NCI-H460 (cell line): ENCODE data around the gene NBPF10. TPM values are rescaled to one million over a fixed set of nuclear protein-coding genes. Genes with fewer than 3 reads are reported as not detected.
"Not testable (repeated sequence)": the region's sequence is repeated elsewhere in the genome, so short reads cannot be mapped to it uniquely, and the experiment has no call there.

ENCODE experiments used
- DNase-seq: peaks from one replicate; pipeline ENCODE4 v3.0.0-alpha.2; 2016; ENCODE audit warnings: low read depth; ENCODE audit errors: extremely low read depth
- polyA plus RNA-seq: library from polyadenylated mRNA; depleted of rRNA; stranded (reverse); fragments of >200 nt; gene quantifications from 2 replicates; pipeline ENCODE4 v1.2.3, GENCODE V29; 2014; cell fraction: nucleus; rRNA removed
- total RNA-seq: library from RNA; depleted of rRNA; stranded (reverse); fragments of >200 nt; shearing (Covaris generic); gene quantifications from 2 replicates; pipeline ENCODE4 v1.2.3, GENCODE V29; 2014; rRNA removed

The NBPF10 gene
- 0.72 and 0.77 TPM in 2 replicates for total RNA-seq
- polyA plus RNA-seq, result 1.3 and 2.7 TPM in 2 replicates

- not testable (repeated sequence) for DNase-seq
These were observed at the start of gene NBPF10 for GRCh38 chr1:146144465-146144864. NBPF10 (minus strand) TSS chr1:146144804; CDS start chr1:146144769, 35 bp downstream.

GRCh38 chr1:146174531-146174930 is 29.9 kb upstream of the NBPF10 start:
- DNase-seq, result not testable (repeated sequence)

- DNase-seq, result not testable (repeated sequence)
These were observed 23.1 kb upstream of the NBPF10 start for GRCh38 chr1:146167740-146168139.

GRCh38 chr1:146167273-146167672 is 22.7 kb upstream of the NBPF10 start:
- DNase-seq, result not testable (repeated sequence)

Other genes starting within 250 kb of the NBPF10 start
- gene ITGA10, start 234.8 kb downstream of the NBPF10 start, total RNA-seq, result 0.42 and 0.72 TPM in 2 replicates
- 26.5 and 29.2 TPM in 2 replicates for gene PEX11B, start 226.1 kb downstream of the NBPF10 start, total RNA-seq
- 265 and 308 TPM in 2 replicates for gene RBM8A, start 217.3 kb downstream of the NBPF10 start, total RNA-seq
- gene LIX1L, start 186.8 kb downstream of the NBPF10 start, total RNA-seq, result 48.1 and 51.0 TPM in 2 replicates
- 1.2 and 1.6 TPM in 2 replicates for gene ANKRD34A, start 180.2 kb downstream of the NBPF10 start, total RNA-seq
- 28.7 and 36.2 TPM in 2 replicates for gene POLR3GL, start 180.1 kb downstream of the NBPF10 start, total RNA-seq
- 611 and 616 TPM in 2 replicates for gene TXNIP, start 148.2 kb downstream of the NBPF10 start, total RNA-seq
- gene HJV, start 123.1 kb downstream of the NBPF10 start, total RNA-seq, result not detected in 2 replicates
- 10.7 and 15.4 TPM in 2 replicates for gene NOTCH2NLA, start 84.2 kb upstream of the NBPF10 start, total RNA-seq